Measurements from ENCODE around the gene RANGRF. TPM values are rescaled to one million over a fixed set of nuclear protein-coding genes. Genes with fewer than 3 reads are reported as not detected.

Gene RANGRF
- total RNA-seq, 4 donors from 2014 or later: 11.4 to 18.1 (median 13.5) TPM

DNA sequence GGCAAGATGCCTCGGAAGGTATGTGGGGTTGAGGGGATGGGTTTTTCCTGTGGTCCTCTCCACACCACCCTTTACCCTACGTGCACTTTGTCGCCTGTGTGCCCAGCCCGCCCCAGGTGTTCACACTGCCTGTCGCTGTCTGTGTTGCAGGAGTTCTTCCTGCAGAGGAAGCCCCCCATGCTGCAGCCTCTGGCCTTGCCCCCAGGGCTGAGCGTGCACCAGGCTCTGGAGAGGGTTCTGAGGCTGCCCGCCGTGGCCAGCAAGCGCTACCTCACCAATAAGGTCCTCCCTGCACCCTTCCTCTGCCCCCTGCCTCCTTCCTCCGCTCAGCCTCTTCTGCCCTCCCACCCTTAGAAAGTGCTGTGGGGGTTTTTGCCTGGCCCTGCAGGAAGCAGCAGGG lies 24.1 kb upstream of the RANGRF start:
- H3K4me3 ChIP-seq (ENCODE audit: low read depth, poor library complexity, severe bottlenecking): no peak overlapping the region
- intact Hi-C loops (cut with DNase I; ENCODE audit: low total_unique reads): no loop called here
- no peak for DNase-seq (ENCODE audit: low spot score in 2 of 2)
- WGBS, 2 donors: 97% methylated on average over 10 of the region's 10 CpGs
- no peak for TF ChIP-seq POLR2A (IDR thresholded peaks at IDR 0.05)
- TF ChIP-seq, protein P1, sequence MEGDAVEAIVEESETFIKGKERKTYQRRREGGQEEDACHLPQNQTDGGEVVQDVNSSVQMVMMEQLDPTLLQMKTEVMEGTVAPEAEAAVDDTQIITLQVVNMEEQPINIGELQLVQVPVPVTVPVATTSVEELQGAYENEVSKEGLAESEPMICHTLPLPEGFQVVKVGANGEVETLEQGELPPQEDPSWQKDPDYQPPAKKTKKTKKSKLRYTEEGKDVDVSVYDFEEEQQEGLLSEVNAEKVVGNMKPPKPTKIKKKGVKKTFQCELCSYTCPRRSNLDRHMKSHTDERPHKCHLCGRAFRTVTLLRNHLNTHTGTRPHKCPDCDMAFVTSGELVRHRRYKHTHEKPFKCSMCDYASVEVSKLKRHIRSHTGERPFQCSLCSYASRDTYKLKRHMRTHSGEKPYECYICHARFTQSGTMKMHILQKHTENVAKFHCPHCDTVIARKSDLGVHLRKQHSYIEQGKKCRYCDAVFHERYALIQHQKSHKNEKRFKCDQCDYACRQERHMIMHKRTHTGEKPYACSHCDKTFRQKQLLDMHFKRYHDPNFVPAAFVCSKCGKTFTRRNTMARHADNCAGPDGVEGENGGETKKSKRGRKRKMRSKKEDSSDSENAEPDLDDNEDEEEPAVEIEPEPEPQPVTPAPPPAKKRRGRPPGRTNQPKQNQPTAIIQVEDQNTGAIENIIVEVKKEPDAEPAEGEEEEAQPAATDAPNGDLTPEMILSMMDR (IDR thresholded peaks at IDR 0.05): no peak

DNA sequence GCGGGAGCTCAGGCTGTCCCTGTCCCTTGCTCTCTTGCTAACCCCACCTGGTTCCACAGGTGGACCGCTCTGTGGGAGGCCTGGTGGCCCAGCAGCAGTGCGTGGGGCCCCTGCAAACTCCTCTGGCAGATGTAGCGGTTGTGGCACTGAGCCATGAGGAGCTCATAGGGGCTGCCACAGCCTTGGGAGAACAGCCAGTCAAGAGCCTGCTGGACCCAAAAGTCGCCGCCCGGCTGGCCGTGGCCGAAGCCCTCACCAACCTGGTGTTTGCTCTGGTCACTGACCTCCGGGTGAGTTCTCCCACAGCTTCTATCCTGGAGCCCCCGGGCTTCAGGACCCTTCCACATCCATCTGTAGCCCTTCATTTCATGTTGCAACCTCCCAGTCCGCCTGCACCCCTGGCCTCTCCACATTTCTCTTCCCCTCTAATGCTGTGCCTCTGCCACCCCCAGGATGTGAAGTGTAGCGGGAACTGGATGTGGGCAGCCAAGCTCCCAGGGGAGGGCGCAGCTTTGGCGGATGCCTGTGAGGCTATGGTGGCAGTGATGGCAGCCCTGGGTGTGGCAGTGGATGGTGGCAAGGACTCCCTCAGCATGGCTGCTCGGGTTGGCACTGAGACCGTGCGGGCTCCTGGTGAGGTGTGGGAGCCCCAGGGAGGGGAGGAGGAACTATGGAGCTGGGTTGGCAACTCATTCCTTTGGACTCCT lies 23.5 kb upstream of the RANGRF start:
- 89 to 93% methylated on average over 11 to 18 of the region's 18 CpGs for WGBS, 2 donors
- TF ChIP-seq, protein P1 (IDR thresholded peaks at IDR 0.05): no peak
- no peak for TF ChIP-seq POLR2A (IDR thresholded peaks at IDR 0.05)
- intact Hi-C loops (cut with DNase I; ENCODE audit: low total_unique reads): no loop called here
- H3K4me3 ChIP-seq (ENCODE audit: low read depth, poor library complexity, severe bottlenecking): no peak overlapping the region
- no peak for DNase-seq (ENCODE audit: low spot score in 2 of 2)

DNA sequence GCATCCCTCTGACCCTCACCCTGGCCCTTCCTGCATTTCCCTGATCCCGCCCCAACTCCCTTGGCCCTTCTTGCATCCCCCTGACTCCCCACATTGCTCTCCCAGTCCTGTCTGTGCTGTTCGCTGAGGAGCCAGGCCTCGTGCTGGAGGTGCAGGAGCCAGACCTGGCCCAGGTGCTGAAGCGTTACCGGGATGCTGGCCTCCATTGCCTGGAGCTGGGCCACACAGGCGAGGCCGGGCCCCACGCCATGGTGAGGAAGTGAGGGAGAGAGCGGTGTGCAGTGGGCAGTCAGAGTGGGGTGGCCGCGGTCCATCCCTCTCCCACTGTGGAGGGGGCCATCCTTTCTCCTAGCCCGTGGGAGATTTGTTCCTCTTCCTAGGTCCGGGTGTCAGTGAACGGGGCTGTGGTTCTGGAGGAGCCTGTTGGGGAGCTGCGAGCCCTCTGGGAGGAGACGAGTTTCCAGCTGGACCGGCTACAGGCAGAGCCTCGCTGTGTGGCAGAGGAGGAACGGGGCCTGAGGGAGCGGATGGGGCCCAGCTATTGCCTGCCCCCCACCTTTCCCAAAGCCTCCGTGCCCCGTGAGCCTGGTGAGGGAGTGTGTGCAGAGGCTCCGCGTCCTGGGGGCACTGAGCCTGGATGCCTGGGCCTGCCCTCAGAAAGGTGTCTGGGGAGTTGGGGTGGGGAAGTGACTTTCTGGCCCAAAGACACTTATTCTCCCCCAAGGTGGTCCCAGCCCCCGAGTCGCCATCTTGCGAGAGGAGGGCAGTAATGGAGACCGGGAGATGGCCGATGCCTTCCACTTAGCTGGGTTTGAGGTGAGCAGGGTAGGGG lies 21.6 kb upstream of the RANGRF start:
- TF ChIP-seq, protein P1 (IDR thresholded peaks at IDR 0.05): no peak
- TF ChIP-seq POLR2A (IDR thresholded peaks at IDR 0.05): no peak
- no peak for DNase-seq (ENCODE audit: low spot score in 2 of 2)
- no peak overlapping the region for H3K4me3 ChIP-seq (ENCODE audit: low read depth, poor library complexity, severe bottlenecking)
- intact Hi-C loops (cut with DNase I; ENCODE audit: low total_unique reads): no loop called here
- 90 to 93% methylated on average over 27 to 29 of the region's 29 CpGs for WGBS, 2 donors

DNA sequence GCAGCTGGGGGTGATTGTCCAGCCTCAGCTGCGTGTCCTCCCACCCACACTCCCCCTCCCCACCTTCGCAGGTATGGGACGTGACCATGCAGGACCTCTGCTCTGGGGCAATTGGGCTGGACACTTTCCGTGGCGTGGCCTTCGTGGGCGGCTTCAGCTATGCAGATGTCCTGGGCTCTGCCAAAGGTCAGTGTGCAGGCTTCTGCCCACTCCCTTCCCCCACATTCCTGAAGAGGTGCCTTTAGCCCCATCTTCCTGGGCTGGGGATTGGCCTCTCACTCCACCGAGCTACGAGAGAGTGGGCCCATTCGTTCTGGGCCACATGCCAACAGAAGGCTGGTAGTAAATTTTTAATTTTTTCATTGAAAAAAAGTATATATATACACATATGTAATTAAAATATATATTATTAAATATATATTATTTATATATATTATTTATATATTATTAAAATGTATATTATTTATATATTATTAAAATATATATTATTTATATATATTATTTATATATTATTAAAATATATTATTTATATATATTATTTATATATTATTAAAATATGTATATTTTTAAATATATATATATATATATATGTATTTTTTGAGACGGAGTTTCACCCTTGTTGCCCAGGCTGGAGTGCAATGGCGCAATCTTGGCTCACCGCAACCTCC lies 20.9 kb upstream of the RANGRF start:
- DNase-seq (ENCODE audit: low spot score in 2 of 2): no peak
- TF ChIP-seq POLR2A (IDR thresholded peaks at IDR 0.05): no peak
- TF ChIP-seq, protein P1 (IDR thresholded peaks at IDR 0.05): no peak
- WGBS, 2 donors: 89 to 92% methylated on average over 12 to 13 of the region's 13 CpGs
- intact Hi-C loops (cut with DNase I; ENCODE audit: low total_unique reads): no loop called here
- no peak overlapping the region for H3K4me3 ChIP-seq (ENCODE audit: low read depth, poor library complexity, severe bottlenecking)

DNA sequence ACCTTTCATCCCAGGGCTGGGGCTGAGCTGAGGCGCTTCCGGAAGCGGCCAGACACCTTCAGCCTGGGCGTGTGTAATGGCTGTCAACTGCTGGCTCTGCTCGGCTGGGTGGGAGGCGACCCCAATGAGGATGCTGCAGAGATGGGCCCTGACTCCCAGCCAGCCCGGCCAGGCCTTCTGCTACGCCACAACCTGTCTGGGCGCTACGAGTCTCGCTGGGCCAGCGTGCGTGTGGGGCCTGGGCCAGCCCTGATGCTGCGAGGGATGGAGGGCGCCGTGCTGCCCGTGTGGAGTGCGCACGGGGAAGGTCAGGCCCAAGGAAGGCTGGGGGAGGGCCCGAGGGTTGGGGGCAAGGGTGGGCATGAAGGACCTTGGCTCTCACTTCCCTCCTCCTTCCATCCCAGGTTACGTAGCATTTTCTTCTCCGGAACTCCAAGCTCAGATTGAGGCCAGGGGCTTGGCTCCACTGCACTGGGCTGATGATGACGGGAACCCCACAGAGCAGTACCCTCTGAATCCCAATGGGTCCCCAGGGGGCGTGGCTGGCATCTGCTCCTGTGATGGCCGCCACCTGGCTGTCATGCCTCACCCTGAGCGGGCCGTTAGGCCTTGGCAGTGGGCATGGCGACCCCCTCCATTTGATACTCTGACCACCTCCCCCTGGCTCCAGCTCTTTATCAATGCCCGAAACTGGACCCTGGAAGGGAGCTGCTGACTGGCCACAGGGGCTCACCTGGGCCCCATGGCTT lies 19.7 kb upstream of the RANGRF start:
- H3K4me3 ChIP-seq (ENCODE audit: low read depth, poor library complexity, severe bottlenecking): no peak overlapping the region
- DNase-seq (ENCODE audit: low spot score in 2 of 2): no peak
- no peak for TF ChIP-seq POLR2A (IDR thresholded peaks at IDR 0.05)
- TF ChIP-seq, protein P1 (IDR thresholded peaks at IDR 0.05): no peak
- 91% methylated on average over 26 to 29 of the region's 29 CpGs for WGBS, 2 donors
- intact Hi-C loops (cut with DNase I; ENCODE audit: low total_unique reads): no loop called here

All from lower leg skin (tissue), 4 donors.